OCI-LY1 (cell line): ENCODE results near the gene PRXL2A.
A peak's percentile ranks its signal among the peaks of the same experiment; 100 is the strongest.

ENCODE experiments used
- H2AFZ ChIP-seq: fragments of 200-600 bp; sonication (generic), shearing (Covaris generic); 2 replicates; pipeline ENCODE4 v1.6.0; 2014; ENCODE audit warnings: antibody characterized with exemption, mild to moderate bottlenecking, low read length
- H3F3A ChIP-seq: fragments of 200-600 bp; sonication (generic), shearing (Covaris generic); 2 replicates; pipeline ENCODE4 v1.6.0; 2014; ENCODE audit warnings: mild to moderate bottlenecking, antibody characterized with exemption, low read length, moderate library complexity; ENCODE audit not compliant: insufficient read depth
- H3K27ac ChIP-seq: fragments of 200-600 bp; sonication (generic); 2 replicates; pipeline ENCODE4 v1.5.1; 2014; ENCODE audit warnings: low read length, mixed run types, mild to moderate bottlenecking, low read depth; ENCODE audit not compliant: poor library complexity, severe bottlenecking
- H3K27me3 ChIP-seq: fragments of 200-600 bp; sonication (generic); 2 replicates; pipeline ENCODE4 v1.6.0; 2014; ENCODE audit warnings: antibody characterized with exemption, mild to moderate bottlenecking, low read length, moderate library complexity; ENCODE audit not compliant: insufficient read depth
- H3K36me3 ChIP-seq: fragments of 200-600 bp; sonication (generic); 2 replicates; pipeline ENCODE4 v1.6.1; 2014; ENCODE audit warnings: mild to moderate bottlenecking, antibody characterized with exemption, low read length, moderate library complexity, mixed read lengths; ENCODE audit not compliant: insufficient read depth
- H3K4me1 ChIP-seq: fragments of 200-600 bp; sonication (generic); 2 replicates; pipeline ENCODE4 v1.5.1; 2014; ENCODE audit warnings: mild to moderate bottlenecking, low read length, moderate library complexity; ENCODE audit not compliant: insufficient read depth, severe bottlenecking
- H3K4me2 ChIP-seq: fragments of 200-600 bp; sonication (generic), shearing (Covaris generic); 2 replicates; pipeline ENCODE4 v1.6.1; 2014; ENCODE audit warnings: low read length
- H3K4me3 ChIP-seq: fragments of 200-600 bp; sonication (generic); 2 replicates; pipeline ENCODE4 v1.5.1; 2014; ENCODE audit warnings: low read length, low read depth, mild to moderate bottlenecking, mixed read lengths; ENCODE audit not compliant: poor library complexity, severe bottlenecking
- H3K79me2 ChIP-seq: fragments of 200-600 bp; shearing (Covaris generic); 2 replicates; pipeline ENCODE4 v1.6.1; 2016; ENCODE audit warnings: mixed run types, low read length, mixed read lengths; ENCODE audit not compliant: insufficient read depth
- H3K9ac ChIP-seq: fragments of 200-600 bp; sonication (generic), shearing (Covaris generic); 2 replicates; pipeline ENCODE4 v1.6.1; 2014; ENCODE audit warnings: mild to moderate bottlenecking, low read length, mixed read lengths
- H3K9me2 ChIP-seq: fragments of 200-600 bp; sonication (generic), shearing (Covaris generic); 2 replicates; pipeline ENCODE4 v1.6.1; 2014; ENCODE audit warnings: low read depth, mild to moderate bottlenecking, low read length, mixed read lengths
- H3K9me3 ChIP-seq: fragments of 200-600 bp; shearing (Covaris generic); 2 replicates; pipeline ENCODE4 v1.6.1; 2014; ENCODE audit warnings: low read length, mixed read lengths
- H4K20me1 ChIP-seq: fragments of 200-600 bp; sonication (generic), shearing (Covaris generic); 2 replicates; pipeline ENCODE4 v1.6.0; 2016; ENCODE audit warnings: mild to moderate bottlenecking, low read length; ENCODE audit not compliant: insufficient read depth
- EZH2 ChIP-seq: fragments of 200-600 bp; sonication (generic), shearing (Covaris generic); IDR thresholded peaks from 2 replicates; pipeline ENCODE4 v1.8.0; 2017; ENCODE audit warnings: borderline replicate concordance, mixed run types, mild to moderate bottlenecking, antibody characterized with exemption, low read length, moderate library complexity, mixed read lengths
- TF ChIP-seq, protein P1 (sequence below): fragments of 200-600 bp; sonication (generic), shearing (Covaris generic); IDR thresholded peaks from 2 replicates; pipeline ENCODE4 v1.5.1; 2017; ENCODE audit warnings: mild to moderate bottlenecking, antibody characterized with exemption, low read length, moderate library complexity, mixed read lengths

Gene PRXL2A

GRCh38 chr10:80472234-80473095 is 64.1 kb downstream of the PRXL2A start:
- Histone ChIP-seq H3F3A (peaks cover 7% of the 10 kb centered on the region; the same call in 1 of the 2 replicates), H3K79me2 (peaks cover 28% of the 10 kb centered on the region)

DNA sequence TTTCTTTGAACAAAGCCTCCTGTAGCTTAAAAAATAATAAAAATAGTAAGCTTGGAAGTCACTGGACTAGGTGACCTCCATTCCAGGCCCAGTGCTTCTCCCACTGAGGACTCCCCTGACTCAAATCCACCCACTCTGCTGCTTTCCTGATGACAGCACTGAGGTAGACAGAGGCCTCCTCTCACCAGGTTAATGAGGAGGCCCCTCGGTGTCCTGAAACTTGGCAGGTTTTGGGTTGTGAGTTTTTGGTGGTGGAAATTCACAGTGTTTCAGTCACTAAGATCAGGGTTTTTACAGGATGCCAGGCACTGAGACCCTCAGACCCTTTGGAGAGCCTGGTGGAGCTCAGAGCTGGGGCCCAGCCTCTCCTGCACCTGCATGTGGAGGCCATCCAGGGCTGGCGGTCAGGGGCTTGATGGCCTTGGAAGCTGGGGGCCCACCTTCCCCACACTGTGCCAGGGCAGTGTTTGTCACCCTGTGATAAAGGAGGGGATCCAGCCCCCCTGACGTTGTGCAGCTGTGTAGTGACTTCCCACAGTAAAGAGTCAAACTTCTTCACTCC is 64.8 kb downstream of the PRXL2A start:
- TF ChIP-seq, protein P1, sequence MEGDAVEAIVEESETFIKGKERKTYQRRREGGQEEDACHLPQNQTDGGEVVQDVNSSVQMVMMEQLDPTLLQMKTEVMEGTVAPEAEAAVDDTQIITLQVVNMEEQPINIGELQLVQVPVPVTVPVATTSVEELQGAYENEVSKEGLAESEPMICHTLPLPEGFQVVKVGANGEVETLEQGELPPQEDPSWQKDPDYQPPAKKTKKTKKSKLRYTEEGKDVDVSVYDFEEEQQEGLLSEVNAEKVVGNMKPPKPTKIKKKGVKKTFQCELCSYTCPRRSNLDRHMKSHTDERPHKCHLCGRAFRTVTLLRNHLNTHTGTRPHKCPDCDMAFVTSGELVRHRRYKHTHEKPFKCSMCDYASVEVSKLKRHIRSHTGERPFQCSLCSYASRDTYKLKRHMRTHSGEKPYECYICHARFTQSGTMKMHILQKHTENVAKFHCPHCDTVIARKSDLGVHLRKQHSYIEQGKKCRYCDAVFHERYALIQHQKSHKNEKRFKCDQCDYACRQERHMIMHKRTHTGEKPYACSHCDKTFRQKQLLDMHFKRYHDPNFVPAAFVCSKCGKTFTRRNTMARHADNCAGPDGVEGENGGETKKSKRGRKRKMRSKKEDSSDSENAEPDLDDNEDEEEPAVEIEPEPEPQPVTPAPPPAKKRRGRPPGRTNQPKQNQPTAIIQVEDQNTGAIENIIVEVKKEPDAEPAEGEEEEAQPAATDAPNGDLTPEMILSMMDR, result no peak
- TF ChIP-seq EZH2, result no peak
- Histone ChIP-seq H3K4me1 (peaks cover 64% of the 10 kb centered on the region), H3K4me3 (peak overlapping the region; percentile 7), H3F3A (peaks cover 7% of the 10 kb centered on the region; the same call in 1 of the 2 replicates), H3K79me2 (peaks cover 29% of the 10 kb centered on the region), H2AFZ (no peak overlapping the region), H3K36me3 (peaks cover 36% of the 10 kb centered on the region), H3K27me3 (no peaks in the 10 kb centered on the region), H3K9ac (peak overlapping the region; percentile 68), H3K9me3 (0 out of 2 replicates have a peak, but pooled peaks cover 4% of the 10 kb centered on the region), H4K20me1 (no peaks in the 10 kb centered on the region), H3K4me2 (peak overlapping the region; percentile 32), H3K27ac (peak overlapping the region; percentile 97), H3K9me2 (no peaks in the 10 kb centered on the region)

More at GRCh38 chr10:80472234-80473095, 64.1 kb downstream of the PRXL2A start:
- H3K4me3 ChIP-seq, result peak overlapping the region; percentile 7
- TF ChIP-seq, protein P1, result no peak
- TF ChIP-seq EZH2, result no peak
- peaks cover 71% of the 10 kb centered on the region for H3K4me1 ChIP-seq
- H3K27me3 ChIP-seq, result no peaks in the 10 kb centered on the region
- peak overlapping the region; percentile 68 for H3K9ac ChIP-seq
- H2AFZ ChIP-seq, result no peak overlapping the region
- no peaks in the 10 kb centered on the region for H3K9me3 ChIP-seq
- no peaks in the 10 kb centered on the region for H4K20me1 ChIP-seq
- peak overlapping the region; percentile 97 for H3K27ac ChIP-seq
- peak overlapping the region; percentile 32 for H3K4me2 ChIP-seq
- no peaks in the 10 kb centered on the region for H3K9me2 ChIP-seq
- H3K36me3 ChIP-seq, result peaks cover 34% of the 10 kb centered on the region

DNA sequence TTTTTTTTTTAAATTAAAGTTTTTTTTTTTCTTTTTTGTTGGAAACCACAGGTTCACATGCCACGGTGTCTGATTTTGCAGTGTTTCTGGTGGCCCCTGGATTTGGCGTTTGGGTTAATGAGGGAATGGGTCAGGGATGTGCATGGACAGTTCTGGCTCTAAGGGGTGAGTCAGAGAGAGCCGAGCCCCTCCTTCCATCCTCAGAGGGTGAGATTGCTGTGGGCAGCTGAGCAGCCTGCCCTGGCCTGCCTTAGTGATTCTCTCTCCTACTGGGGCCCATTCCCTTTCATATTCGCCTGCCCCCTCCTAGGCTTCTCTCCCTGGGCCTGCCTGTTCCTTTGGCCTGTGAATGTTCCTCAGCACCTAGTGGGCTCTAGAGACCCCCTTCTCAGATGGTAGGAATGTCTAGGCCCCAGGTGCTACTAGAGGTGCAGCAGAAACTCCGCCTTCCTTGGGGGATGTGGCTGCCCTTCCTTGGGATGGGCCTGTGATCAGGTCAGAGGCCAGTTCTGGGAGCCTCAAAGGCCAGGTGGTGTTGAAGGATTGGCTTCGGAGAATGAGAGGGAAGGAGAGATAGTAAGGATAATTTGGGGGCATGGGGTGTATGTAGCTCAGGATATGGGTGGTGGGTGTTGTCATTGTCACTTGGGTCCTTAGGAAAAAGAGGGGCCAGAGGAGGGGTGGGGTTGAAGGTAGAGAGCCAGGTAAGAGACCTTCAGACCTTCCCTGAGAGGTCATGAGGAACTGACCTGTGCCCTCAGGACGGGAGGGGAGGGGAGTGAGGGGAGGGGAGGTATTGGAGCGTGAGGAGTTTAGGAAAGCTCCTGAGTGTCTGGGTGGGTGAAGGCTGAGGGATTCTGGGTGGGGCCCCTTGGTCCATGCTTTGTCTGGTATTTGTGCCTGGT is 65.6 kb downstream of the PRXL2A start:
- peak overlapping the region; percentile 32; the same call in 1 of the 2 replicates for H3K4me2 ChIP-seq
- no peaks in the 10 kb centered on the region for H4K20me1 ChIP-seq
- H2AFZ ChIP-seq, result no peak overlapping the region
- peaks cover 56% of the 10 kb centered on the region for H3K4me1 ChIP-seq
- H3K36me3 ChIP-seq, result peaks cover 42% of the 10 kb centered on the region
- TF ChIP-seq, protein P1, result no peak
- TF ChIP-seq EZH2, result no peak
- H3K9me2 ChIP-seq, result no peaks in the 10 kb centered on the region
- H3F3A ChIP-seq, result peaks cover 7% of the 10 kb centered on the region; the same call in 1 of the 2 replicates
- peaks cover 34% of the 10 kb centered on the region for H3K79me2 ChIP-seq
- H3K4me3 ChIP-seq, result no peak overlapping the region
- H3K9me3 ChIP-seq, result 0 out of 2 replicates have a peak, but pooled peaks cover 8% of the 10 kb centered on the region
- peak overlapping the region; percentile 68 for H3K9ac ChIP-seq
- H3K27me3 ChIP-seq, result no peaks in the 10 kb centered on the region
- peak overlapping the region; percentile 97 for H3K27ac ChIP-seq
